GM18511 (cell line): ENCODE results near the gene CGNL1.

ENCODE experiments used
- ATAC-seq: cut with Tn5 transposase; IDR thresholded peaks from one replicate; pipeline ENCODE4 v1.9.1; 2021; ENCODE audit warnings: mild to moderate bottlenecking, moderate library complexity; ENCODE audit not compliant: unreplicated experiment

Gene CGNL1

DNA sequence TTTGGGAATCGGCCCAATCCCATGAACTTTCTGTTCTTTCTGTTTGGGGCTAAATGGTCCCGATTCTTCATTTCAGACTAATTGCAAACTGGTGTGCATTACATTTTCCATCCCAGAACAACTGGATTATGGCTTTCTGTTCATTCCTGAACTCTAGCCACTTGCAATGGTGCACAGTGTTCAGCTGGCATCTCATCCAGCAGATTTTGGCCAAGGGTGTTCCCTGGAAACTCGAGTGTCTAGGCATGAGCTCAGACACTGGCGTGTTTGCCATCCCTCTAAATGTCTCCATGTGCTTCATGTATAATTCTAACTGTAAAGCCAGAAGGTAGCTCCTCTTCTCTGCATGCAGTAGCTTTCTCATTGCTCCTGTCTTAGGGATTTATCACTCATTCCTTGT lies 118.3 kb downstream of the CGNL1 start:
- ATAC-seq, result no peak

DNA sequence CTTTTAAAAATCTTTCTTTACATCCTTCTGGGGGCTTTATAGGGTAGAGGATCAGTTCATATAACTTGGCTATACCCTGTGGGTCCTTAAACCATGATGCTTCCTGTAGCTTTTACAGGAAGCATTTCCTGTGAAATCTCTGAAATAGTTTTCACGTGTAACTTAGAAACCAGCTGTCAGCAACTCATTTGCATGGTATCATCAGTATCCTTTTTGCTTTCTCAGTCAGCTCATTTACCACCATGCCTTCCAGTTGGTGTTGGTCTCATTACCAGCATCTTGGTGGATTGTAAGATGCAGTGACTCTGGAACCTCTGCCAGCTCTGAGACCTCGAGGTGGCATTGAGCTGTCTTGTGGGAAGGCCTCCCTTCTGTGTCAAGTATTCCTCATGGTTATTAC lies 118.7 kb downstream of the CGNL1 start:
- ATAC-seq, result peak; percentile 49

DNA sequence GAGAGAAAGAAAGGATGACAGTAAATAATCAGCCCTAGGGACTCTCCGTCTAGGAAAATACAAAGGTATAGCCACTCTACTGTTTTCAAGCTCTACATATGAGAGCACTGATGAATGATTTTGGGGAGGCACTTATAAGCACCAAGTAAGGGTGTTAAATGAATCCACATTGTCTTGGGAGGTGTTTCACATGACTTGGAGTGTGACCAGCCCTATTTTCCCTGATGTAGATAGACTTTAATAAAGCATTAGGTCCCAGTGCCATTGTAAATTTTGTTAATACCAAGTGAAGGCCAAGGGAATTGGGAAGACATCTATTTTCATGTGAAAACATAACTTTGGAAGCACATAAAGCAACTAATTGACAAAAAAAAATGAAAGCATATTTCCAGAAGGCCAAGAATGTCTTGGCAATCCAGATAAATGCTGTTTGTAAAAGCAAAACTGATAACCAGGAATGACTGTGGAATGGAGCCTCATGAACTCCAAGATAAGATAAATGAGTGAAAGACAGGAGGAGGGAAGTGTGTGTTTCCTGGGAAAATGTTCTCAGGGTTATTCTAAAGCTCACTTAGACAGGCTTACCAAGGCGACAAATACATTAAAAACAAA lies 119.4 kb downstream of the CGNL1 start:
- no peak for ATAC-seq

DNA sequence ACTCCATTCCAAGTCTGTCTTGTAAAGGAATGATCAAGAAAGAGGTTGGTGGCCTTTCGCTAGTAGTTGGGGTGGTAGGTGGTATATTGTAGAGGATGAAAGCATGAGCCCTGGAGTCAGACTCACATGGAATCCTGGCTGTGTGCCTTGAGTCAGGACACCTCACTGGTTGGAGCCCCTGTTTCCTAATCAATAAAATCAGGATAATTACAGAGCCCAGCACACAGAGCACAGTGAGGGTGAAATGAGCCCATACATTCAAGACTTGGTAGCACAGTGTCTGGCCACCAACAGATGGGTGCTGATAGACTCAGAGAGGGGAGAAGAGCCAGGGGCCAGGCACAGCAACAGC lies 120.3 kb downstream of the CGNL1 start:
- no peak for ATAC-seq

DNA sequence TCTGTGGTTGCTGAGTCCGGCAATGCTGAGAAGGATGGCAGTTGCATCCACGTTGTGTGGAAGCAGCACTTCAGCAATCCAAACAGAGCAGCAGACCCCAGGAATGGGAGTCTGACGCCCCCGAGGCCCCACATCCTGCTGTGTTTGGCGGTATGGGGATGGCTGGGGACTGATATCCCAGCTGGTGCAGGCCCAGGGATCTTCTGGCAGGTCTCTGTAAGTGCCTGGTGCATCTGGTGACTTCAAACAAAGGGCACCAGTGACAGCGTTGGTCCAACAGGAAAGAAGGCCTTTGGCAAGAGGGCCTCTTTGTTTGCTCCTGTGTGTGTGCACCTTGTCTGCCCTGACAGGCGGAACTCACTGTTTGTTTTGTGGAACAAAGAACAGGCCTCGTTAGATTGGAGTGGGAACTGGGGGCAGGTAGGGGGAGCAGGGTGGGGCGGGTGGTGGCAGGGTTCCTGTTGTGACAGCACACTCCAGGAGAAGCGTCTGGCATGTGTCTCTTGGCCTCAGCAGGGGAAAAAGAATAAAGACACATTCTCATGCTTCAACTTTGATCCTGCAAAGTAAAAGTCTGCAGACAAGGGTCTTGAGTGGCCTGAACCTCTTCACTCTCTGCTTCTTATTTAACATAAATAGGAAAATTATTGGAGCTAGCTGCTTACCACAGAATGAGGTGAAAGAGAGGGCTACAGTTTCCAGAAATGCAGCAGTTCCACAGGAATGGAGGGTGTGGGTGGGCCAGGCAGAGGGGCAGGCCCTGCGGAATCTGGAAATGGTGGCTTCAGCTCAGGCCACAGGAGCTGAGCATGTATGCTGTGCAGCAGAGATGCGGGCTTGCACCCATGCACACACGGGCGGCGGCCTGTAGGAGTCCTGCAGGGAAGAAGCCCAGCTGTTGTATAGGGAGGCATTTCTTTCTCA lies 120.9 kb downstream of the CGNL1 start:
- ATAC-seq, result no peak

DNA sequence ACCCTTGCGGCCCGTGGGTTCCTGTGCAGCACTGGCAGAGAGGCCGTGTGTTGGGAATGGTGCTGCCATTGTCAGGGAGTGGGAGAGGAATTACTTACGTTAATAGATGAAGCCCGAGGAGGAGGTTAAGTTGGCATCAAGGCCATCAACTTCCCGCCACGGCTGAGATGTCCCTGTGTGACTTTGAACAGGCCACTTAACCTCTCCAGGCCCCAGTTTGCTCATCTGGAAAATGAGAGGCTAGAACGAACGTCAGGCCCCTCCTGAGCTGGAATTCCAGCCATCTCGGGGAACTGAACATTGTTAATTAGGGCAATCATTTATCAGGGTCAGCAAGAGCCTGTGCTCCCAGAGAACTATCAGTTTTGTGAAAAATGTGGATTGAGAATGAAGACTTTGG lies 124.0 kb downstream of the CGNL1 start:
- no peak for ATAC-seq

DNA sequence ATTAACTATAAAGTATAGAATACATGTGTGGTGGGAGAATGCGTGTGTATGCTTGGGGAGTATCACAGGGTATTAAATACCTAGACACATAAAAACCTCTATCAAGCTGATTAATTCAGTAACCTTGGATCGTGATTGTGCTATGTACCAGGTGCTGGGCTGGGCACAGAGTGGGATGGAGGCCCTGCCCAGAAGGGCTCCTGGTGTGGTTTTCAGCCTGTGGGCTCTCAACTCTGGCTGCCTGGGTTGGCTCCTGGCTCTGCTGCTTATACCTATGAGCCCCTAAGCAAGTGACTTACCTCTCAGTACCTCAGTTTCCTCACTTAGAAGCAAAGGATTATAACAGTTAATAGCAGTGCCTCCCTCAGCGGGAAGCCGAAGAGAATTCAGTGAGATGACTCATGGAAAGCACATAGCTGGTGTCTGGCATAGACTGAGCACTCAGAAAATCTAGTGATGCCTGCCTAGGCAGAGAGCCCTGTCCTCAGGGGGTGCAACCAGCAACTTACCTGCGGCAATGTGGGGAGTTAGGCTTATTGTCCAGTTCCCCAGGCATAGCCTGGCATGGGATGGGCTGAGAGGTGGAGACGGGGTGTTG lies 124.8 kb downstream of the CGNL1 start:
- no peak for ATAC-seq

DNA sequence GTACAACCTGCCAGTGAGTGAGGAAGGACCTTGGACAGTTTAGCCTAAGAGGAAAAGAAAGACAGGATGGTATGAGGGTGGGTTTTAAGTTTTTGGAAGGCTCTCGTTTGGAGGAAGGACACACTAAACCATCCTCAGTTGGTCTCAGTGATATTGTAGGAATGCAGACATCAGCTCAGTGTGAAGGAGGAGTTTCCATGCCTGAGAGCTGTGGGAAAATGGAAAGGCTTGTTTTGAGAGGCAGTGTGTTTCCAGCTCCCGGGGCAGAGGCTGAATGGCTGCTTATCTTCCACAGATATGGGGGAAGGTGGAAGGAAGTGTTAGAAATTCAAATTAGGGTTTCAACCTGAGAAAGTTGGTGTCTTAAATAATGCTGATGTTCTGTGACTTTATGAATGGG lies 125.8 kb downstream of the CGNL1 start:
- ATAC-seq, result no peak

DNA sequence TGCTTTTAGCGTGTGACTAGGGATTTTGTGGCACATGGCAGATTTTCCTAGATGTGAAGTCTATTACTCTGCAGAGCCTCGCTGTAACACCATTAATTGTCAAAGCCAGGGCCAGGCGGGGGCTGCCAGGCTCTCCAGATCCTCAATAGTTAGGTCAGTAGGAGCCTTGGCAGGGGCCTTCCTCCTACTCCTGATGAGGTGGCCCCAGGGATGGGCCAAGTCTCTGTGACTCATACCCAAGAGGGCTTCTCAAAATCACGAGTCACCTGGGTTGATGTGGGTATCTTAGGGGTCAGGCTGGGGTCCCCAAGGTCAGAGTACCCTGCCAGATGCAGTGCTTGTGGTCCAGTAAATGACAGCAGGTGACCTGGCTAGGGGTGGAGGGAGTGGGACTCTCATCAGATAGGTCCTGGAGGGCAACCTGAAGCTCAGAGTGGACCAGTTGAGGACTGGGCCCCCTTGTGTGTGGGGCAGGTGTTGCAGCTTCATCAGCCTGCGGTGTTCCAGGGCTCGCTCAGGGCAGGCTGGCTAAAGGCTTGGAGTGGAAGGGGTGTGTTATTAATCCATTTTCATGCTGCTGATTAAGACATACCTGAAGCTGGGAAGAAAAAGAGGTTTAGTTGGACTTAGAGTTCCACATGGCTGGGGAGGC lies 126.9 kb downstream of the CGNL1 start:
- no peak for ATAC-seq

DNA sequence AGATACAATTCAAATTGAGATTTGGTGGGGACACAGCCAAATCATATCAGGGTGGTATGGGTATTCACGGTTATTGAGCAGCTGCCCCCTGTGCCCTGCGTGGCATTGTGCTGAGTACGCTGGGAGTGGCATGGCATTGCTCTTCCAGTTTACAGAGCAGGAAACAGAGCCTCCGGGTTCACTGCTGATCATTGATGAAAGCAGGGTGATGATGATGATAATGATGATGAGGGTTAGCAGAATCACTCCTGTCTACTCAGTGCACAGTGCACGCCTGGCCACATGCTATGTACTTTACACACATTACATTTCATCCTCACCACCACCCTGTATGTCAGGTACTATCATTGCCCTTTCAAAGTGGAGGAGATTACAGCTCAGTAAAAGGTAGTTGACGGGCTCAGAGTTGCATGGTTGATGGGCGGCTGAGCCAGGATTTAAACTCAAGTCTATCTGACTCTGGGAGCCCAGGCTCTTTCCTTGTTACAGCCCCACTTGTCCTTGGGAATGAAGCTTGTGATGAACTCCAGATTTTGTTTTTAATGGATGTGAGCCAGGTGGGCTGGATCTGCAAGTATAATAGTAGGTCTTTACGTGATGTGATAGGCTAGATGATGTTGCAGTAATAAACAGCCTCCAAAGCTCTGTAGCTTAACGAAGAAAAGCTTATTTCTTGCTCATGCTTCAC lies 127.8 kb downstream of the CGNL1 start:
- ATAC-seq, result no peak

DNA sequence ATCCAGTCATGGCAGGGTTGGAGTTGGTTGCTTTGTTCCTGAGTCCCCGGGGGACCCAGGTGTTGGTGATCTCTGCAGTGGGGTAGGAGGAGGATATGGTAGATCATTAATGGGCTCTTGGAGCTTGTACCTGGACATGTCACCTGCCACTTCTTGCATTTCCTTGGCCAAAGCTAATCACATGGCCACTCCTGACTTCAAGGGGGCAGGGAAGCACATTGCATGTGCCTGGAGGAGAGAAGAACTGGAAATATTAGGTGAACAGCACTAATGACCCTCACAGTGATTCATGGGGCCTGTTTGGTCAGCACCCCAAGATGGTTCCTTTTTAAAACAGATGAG lies 128.3 kb downstream of the CGNL1 start:
- ATAC-seq, result no peak

DNA sequence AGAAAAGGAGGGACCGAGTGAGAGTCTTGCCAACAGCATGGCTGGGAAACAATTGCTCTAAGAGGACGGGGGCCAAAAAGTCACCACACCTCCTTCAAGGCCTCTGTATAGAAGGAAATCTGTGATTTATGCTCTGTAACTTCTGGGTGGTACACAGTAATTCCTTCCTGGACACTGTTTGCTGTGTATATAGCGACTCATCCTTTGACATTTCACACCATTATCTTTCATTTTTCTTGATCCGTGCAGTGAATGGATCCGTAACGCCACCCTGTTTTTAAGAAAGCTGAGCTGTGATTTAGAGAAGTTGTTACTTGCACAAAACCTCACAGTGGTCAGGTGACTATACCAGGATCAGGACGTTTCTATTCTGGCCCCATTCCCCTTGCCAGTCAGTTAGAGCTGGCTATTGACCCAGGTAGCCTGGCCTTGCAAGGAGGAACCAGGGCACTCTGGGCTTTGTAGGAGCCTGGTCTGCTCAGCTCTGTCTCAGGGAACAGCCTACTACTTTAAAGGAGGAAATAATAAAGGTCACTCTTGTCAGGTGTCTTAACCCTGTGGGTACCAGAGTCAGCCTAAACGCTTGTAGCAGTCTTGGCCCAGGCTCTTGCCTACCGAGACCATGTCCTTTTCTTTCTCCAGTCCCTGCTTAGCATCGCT lies 128.9 kb downstream of the CGNL1 start:
- no peak for ATAC-seq

DNA sequence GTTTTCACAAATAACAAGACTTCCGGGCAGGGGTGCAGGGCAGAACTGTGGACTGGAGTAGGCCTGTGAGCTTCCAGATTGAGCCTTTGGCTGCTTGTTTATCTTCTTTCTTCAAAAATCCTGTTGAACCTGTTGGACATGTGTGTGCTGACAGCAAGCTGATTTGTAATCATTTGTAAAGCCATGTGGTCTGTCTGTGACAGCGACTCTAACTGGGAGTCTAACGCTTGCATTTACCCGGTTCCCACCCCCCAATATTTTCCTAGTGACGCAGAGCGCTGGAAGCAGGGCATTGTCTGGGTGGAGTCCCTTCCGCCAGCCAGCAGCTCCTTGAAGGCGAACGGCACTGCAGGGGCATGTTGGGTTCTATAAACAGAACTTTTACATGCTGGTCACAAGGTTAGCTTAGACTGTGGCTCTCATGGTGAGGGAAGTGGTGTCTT lies 129.7 kb downstream of the CGNL1 start:
- no peak for ATAC-seq

DNA sequence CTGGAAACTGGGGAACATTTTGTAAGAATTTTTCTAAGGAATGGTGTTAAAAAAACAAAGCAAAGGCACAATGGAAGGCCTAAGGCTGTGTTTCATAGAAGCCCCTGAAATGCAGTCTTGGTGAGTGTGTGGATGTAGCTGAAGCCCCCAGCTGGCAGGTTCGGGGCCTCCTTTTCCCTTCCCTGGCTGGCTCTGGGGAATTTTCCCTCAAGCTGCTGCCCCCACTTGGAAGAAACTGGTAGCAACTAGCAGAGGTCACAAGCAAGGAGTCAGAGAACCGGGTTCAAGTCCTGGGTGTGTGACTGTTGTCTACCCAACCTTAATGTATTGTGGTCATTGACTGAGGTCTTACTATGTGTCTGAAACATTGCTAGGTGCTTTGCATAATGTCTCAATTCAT lies 130.1 kb downstream of the CGNL1 start:
- ATAC-seq, result no peak

DNA sequence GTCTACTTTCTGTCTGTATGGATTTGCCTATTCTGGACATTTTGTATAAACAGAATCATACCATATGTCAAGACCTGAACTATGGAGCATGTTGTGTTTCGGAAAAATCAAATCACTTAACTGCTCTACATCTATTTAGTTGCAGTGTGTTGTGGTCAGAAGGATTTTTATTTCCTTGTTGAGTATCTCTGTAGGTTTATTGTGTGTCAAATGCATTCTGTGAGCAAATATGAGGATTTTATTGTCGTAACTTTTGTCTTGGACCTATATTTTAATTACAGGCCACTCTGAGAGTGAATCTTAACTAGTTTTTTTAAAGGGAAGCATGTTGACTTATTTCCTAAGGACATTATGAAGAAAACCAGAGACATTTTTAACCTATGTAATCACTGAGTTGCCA lies 130.8 kb downstream of the CGNL1 start:
- ATAC-seq, result no peak

DNA sequence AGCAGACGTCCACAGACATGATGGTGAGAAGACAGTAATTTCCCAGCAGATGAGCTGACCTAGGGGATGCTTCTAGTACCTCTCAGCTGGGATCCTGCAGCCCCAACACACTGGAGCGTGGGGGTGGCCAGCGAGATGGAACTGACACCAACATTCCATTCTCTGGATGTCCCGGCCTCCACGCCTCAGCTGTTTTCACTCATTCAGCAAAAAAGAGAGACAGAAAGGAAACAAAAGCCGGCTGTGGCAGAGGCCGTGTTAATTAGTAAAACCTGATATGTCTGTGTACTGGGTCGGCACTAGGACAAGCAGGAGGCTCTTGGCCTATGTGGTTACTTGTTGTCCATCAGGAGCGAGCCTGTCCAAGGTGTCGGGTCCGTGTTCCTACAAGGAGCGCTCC lies 132.8 kb downstream of the CGNL1 start:
- no peak for ATAC-seq

DNA sequence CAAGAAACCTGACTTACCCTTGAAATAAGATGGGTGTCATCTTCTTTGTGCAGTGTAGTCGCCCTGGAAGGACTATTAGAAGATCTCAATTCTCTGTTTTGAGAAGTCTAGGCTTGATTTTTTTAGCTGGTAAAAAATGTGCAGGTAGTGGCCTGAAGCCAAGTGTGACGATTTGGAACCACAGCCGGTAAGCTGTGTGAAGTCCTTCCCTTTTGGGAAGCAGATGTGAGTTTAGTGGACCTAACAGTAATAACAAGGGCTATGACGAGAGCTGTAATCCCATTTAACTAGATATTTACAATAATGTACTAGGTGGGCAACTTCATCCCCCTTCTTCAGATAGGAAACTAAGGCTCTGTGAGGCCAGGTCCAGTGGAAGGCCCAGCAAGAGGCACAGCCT lies 133.7 kb downstream of the CGNL1 start:
- ATAC-seq, result no peak

DNA sequence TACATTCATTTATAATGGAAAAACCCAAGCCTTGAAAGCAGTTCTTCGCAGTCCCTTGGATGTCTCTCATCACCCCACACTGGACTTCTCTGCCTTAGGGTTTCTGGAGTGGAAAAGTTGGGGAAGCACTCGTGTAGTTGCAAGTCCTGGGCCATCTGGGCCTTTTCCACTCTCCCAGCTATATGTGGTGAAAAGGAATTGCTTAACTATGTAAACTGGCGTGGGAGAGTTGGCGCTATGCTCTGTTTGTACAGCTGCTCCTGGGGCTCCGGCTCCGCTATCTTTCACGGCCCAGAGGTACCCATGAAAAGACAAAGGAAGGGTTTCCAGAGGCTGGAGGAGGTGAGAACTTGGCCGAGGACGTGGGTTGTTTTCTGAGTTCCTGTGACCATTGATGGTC lies 134.3 kb downstream of the CGNL1 start:
- ATAC-seq, result no peak

DNA sequence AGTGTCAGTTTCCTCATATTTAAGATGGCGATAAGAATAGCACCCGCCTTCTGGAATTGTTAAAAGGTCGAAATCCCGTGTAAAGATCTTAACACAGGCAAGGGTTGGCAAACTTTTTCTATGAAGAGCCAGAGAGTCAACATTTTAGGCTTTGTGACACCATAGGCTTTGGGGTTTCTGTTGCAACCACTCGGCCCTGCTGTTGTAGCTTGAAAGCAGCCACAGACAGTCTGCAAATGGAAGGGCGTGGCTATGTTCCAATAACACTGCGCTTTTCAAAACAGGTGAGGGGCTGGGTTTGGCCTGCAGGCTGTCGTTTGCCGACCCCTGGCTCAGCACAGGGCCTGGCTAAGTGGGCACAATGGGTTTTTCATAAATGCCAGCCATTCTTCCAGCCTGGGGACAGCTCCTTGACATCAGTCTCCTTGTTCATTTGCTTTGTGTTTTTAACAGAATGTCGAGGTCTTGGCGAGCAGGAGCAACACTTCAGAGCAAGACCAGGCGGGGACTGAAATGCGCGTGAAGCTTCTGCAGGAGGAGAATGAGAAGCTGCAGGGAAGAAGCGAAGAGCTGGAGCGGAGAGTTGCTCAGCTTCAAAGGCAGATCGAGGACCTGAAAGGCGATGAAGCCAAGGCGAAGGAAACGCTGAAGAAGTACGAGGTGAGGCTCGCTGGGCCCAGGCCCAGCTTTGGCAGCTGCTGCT lies 140.2 kb downstream of the CGNL1 start:
- no peak for ATAC-seq

DNA sequence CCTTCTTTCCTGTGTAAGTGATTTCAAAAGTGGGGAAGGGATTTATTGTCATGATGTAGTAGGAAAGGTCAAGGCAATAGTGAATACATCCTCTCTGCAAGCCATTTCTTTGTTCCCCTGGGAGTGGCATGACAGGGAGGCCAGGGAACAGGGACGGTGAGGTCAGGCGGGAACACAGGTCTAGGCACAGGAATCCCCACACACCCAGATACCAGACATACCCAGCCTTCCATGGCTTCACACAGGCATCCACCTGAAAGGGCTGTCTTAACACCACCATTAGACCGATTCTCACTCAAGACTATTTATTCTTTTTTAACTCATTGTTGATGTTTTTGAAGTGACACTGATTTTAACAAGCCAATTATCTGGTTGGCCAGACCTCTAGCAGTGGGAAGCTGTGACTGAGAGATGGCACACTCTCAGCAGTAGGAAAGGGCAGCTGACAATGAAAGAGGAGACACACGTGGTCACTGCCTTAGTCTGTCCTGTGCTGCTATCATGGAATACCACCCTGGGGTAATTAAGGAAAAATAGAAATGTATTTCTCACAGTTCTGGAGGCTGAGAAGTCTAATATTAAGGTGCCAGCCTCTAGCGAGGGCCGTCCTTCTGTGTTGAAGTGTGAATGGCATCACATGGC lies 140.8 kb downstream of the CGNL1 start:
- ATAC-seq, result no peak
